Stimulated activated CD4-positive, alpha-beta T cell treated with anti-CD3 and anti-CD28 coated beads, Interleukin-15, amount 100 ng/mL, for 24 hours (primary cell): ENCODE measurements around the gene ZHX3.

Experiments used
- DNase-seq: peaks from one replicate; pipeline ENCODE4 v3.0.0-alpha.2; 2020

ZHX3 gene

DNA sequence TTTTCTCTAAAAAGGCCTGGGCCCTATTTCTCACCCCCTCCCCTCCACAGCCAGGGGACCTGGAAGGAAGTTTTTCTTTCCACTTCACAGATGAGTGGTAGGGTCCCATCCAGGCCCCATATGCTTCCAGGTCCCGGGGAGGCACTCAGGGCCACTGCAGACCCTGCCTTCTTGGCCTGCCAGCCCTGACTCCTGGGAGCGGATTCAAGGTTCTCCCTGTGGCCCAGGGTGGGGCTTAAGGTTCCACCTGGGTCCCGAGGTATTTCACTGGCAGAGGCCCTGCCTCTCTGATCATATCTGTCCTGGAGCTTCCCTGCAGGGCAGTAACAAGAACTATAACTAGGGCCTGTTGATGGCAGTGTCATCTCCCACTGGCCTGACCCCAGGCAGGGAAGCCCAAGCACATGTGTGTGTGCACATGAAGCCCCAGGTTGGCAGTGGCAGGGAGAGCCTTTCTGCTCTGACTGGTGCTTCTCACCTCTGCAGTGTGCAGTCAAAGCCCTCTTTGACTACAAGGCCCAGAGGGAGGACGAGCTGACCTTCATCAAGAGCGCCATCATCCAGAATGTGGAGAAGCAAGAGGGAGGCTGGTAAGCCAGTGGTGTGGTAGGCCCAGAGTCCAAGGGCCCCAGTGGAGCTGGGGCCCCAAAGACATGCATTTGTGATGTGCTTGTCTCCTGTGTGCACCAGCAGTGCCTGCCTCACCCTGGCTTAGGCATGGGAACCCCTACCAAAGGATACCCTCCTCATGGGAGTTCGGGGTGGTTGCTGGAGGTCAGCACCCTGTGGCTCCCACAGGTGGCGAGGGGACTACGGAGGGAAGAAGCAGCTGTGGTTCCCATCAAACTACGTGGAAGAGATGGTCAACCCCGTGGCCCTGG lies 149.0 kb downstream of the ZHX3 start:
- DNase-seq, result no peak

DNA sequence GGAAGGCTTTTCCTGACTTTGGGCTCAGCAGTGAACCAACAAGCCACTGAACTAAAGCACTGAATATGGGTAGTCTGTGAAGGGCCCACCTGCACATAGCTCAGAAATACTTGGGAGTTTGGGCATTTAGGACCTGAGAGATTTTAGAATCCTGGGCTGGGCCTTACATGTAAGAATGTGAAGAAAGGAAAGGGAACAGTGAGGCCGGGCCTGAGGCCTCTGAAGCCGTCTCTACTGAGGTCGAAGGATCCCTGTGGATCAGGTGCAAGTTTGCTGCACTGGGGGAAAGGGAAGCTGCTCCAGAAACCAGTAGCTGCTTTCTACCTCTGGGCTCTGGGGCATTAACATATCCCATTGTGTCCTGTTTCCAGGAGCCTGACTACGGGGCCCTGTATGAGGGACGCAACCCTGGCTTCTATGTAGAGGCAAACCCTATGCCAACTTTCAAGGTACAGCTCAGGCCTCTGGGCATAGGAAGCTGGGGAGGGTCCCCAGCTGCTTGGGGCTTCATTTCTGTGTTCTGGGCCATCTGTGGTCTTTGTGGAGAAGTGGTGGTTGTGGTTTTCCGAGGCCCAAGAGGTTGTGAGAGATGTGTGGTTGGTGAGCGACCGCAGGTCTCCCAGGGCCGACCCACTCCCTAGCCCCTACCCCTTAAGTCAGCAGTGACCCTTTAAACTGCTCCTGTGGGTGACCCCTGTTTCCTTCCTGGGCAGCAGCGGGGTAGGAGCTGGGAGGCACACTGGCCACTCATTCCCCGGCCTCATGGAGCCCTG lies 149.9 kb downstream of the ZHX3 start:
- DNase-seq, result no peak

- DNase-seq, result no peak
These were observed 150.4 kb downstream of the ZHX3 start for GRCh38 chr20:41167118-41167470.

- DNase-seq, result no peak
These were observed 151.1 kb downstream of the ZHX3 start for GRCh38 chr20:41166201-41167117.

GRCh38 chr20:41165001-41165882 lies 152.3 kb downstream of the ZHX3 start:
- DNase-seq, result no peak

DNA sequence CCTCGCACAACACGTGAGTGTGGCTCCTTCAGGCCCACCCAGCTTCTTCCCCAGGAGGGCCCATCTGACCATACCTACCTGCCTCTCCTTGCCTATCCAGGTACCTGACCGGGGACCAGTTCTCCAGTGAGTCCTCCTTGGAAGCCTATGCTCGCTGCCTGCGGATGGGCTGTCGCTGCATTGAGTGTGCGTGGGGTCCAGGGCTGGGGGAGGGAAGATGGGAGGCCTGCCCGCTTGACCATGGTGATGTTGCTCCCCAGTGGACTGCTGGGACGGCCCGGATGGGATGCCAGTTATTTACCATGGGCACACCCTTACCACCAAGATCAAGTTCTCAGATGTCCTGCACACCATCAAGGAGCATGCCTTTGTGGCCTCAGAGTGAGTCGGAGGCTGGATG lies 153.7 kb downstream of the ZHX3 start:
- no peak for DNase-seq

DNA sequence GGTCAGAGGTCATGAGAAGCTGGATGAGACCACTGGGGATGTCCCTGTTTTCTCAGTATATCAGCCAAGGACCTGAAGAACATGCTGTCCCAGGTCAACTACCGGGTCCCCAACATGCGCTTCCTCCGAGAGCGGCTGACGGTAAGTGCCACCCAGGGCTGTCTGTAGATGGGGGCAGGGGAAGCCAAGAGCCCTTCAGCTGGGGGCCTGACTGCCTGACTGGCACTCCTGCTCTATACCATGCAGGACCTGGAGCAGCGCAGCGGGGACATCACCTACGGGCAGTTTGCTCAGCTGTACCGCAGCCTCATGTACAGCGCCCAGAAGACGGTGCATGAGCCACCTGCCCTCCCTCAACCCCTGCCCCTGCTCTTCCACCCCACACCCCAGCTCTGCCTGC lies 155.1 kb downstream of the ZHX3 start:
- no peak for DNase-seq

GRCh38 chr20:41161886-41162285 lies 155.6 kb downstream of the ZHX3 start:
- DNase-seq, result no peak

DNA sequence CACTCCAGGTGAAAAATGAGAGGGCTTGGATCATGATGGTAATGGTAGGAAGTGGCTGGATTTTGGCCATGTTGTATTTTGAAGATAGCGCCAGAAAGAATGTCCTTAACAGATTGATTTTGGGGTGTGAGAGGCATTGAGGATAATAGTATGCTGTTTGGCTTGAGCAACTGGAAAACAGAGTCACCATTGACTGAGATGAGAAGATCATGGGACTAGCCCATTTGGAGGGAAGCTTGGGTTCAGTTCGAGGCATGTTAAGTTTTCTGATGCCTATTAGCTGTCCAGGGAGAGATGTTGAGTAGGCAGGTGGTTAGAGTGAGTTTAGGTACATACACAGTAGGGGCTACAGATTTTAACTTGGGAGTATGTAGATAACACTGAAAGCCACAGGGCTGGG lies 156.8 kb downstream of the ZHX3 start:
- no peak for DNase-seq

DNA sequence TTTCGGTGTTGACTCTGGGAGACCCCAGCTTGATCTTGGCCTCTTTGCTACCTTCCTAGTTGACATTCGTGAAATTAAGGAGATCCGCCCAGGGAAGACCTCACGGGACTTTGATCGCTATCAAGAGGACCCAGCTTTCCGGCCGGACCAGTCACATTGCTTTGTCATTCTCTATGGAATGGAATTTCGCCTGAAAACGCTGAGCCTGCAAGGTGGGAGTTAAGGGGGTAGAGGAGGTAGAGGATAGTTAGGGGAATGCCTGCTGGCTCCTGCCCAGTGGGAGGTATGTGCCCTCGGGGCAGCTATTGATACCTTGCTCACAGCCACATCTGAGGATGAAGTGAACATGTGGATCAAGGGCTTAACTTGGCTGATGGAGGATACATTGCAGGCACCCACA lies 158.0 kb downstream of the ZHX3 start:
- DNase-seq, result no peak

DNA sequence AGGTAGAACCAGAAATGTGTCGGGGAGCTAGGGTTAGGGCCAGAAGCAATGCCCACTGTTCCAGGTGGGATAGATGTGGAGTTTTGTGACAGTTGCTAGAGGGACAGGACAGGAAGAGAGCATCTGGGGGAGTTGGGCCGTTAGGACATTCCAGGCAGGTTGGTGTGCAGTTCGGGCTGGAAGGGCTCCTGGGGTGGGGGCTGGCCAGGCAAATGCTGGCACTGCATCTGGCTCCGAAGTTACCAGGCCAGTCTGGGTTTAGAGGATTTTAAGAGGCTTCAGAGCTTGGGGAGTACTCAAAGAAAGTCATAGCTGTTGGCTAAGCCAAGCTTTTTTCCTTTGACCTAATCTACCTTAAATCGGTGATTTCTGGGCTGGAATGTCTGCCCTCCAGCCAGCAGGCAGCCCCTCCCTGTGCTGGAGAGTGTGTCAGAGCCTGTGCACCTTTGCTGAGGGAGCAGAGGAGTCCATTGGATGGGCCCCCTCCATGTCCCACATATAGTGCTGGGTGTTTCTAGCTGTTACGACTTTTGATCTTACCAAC lies 159.4 kb downstream of the ZHX3 start:
- DNase-seq, result no peak

GRCh38 chr20:41155261-41155660 lies 162.3 kb downstream of the ZHX3 start:
- no peak for DNase-seq

GRCh38 chr20:41154436-41155176 lies 162.9 kb downstream of the ZHX3 start:
- DNase-seq, result no peak

- DNase-seq, result no peak
These were observed 165.3 kb downstream of the ZHX3 start for GRCh38 chr20:41152108-41152757.

GRCh38 chr20:41151134-41151869 lies 166.2 kb downstream of the ZHX3 start:
- DNase-seq, result no peak

GRCh38 chr20:41150664-41151063 lies 166.9 kb downstream of the ZHX3 start:
- no peak for DNase-seq

GRCh38 chr20:41148942-41149341 lies 168.6 kb downstream of the ZHX3 start:
- DNase-seq, result no peak

- no peak for DNase-seq
These were observed 169.8 kb downstream of the ZHX3 start for GRCh38 chr20:41147767-41148191.

GRCh38 chr20:41145821-41146620 lies 171.5 kb downstream of the ZHX3 start:
- no peak for DNase-seq
